ENCODE measurements around the gene CIC. TPM values are rescaled to one million over a fixed set of nuclear protein-coding genes. Genes with fewer than 3 reads are reported as not detected.

CIC gene
- total and polyA plus RNA-seq, 2 of the 13 experiments (the other 11 are each of a cell fraction or from before 2014, with no cell fraction given), result 5.9 to 8.0 TPM

DNA sequence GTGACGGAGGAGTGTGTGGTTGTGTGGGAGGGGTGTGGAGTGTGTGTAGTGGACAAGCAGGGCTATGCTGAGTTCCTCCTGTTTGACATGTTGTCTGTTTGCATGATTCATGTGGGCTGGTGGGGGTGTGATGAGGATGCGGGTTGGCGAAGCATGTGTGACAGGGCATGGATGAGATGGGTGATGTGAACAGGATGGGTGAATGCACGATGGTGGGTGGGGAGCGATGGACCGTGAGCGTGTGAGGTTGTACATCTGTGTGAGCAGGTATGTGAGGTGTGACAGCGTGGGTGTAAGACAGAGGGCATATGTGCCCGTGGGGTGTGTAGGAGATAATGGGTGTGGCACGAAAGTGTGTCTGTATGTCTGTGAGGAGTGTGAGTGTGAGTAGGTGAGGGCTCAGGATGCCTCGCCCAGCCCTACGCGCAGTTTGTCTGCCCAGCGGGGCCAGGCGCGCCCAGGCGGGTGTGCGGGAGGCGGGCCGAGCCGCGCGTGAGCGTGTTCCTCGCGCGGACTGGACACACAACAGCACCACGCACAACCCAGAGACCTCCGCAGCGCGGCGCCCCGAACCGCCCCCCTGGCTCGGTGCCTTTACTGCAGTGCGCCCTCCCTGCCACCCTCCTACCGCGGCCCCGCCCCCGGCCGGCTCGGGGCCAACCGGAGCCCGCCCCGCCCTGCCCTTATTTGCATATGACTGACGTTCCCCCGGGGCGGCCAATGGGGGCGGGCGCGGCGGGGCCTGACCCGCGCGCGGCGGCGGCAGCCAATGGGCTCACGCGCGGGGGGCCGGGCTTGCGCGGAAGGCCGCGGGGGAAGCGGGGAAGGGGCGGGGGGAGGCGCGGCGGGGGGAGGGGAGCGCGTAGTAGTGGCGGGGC, 14.4 kb downstream of the CIC start (continued):
- TF ChIP-seq CAMTA2 (CRISPR knock-in tag; IDR thresholded peaks at IDR 0.05; ENCODE audit: borderline replicate concordance), result no peak
- no peak for TF ChIP-seq SMARCC2 (IDR thresholded peaks at IDR 0.05)
- no peak for TF ChIP-seq TCF7L2 (IDR thresholded peaks at IDR 0.05; ENCODE audit: low read depth, low read length)
- TF ChIP-seq SNAI1 (CRISPR knock-in tag; IDR thresholded peaks at IDR 0.05; ENCODE audit: borderline replicate concordance), result no peak
- no peak for TF ChIP-seq BORCS8-MEF2B (CRISPR knock-in tag; IDR thresholded peaks at IDR 0.05)
- peak; percentile 79; the same call in 1 of the 2 replicates for TF ChIP-seq NRL (CRISPR knock-in tag; IDR thresholded peaks at IDR 0.05; ENCODE audit: borderline replicate concordance)
- no peak for TF ChIP-seq TCF7 (IDR thresholded peaks at IDR 0.05; ENCODE audit: low read depth)
- TF ChIP-seq NR3C1 (CRISPR knock-in tag; IDR thresholded peaks at IDR 0.05), result no peak
- TF ChIP-seq, protein P1, sequence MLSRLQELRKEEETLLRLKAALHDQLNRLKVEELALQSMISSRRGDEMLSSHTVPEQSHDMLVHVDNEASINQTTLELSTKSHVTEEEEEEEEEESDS (CRISPR knock-in tag; IDR thresholded peaks at IDR 0.05; ENCODE audit: borderline replicate concordance), result no peak
- no peak; the same call in 1 of the 2 replicates for TF ChIP-seq FOXO1 (CRISPR knock-in tag; IDR thresholded peaks at IDR 0.05)
- no peak for TF ChIP-seq ZNF264 (CRISPR knock-in tag; IDR thresholded peaks at IDR 0.05)
- TF ChIP-seq ZNF329 (CRISPR knock-in tag; IDR thresholded peaks at IDR 0.05; ENCODE audit: low read depth), result no peak
- no peak for TF ChIP-seq ZNF550 (CRISPR knock-in tag; IDR thresholded peaks at IDR 0.05; ENCODE audit: borderline replicate concordance)
- TF ChIP-seq ZFP90 (CRISPR knock-in tag; IDR thresholded peaks at IDR 0.05; ENCODE audit: borderline replicate concordance), result no peak
- no peak for TF ChIP-seq CENPX (CRISPR knock-in tag; IDR thresholded peaks at IDR 0.05)
- TF ChIP-seq, protein P2, sequence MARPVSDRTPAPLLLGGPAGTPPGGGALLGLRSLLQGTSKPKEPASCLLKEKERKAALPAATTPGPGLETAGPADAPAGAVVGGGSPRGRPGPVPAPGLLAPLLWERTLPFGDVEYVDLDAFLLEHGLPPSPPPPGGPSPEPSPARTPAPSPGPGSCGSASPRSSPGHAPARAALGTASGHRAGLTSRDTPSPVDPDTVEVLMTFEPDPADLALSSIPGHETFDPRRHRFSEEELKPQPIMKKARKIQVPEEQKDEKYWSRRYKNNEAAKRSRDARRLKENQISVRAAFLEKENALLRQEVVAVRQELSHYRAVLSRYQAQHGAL (CRISPR knock-in tag; IDR thresholded peaks at IDR 0.05; ENCODE audit: not compliant biosample characterization), result no peak
- no peak for TF ChIP-seq SAFB2 (CRISPR knock-in tag; IDR thresholded peaks at IDR 0.05; ENCODE audit: borderline replicate concordance, low read depth)
- TF ChIP-seq, protein P3, sequence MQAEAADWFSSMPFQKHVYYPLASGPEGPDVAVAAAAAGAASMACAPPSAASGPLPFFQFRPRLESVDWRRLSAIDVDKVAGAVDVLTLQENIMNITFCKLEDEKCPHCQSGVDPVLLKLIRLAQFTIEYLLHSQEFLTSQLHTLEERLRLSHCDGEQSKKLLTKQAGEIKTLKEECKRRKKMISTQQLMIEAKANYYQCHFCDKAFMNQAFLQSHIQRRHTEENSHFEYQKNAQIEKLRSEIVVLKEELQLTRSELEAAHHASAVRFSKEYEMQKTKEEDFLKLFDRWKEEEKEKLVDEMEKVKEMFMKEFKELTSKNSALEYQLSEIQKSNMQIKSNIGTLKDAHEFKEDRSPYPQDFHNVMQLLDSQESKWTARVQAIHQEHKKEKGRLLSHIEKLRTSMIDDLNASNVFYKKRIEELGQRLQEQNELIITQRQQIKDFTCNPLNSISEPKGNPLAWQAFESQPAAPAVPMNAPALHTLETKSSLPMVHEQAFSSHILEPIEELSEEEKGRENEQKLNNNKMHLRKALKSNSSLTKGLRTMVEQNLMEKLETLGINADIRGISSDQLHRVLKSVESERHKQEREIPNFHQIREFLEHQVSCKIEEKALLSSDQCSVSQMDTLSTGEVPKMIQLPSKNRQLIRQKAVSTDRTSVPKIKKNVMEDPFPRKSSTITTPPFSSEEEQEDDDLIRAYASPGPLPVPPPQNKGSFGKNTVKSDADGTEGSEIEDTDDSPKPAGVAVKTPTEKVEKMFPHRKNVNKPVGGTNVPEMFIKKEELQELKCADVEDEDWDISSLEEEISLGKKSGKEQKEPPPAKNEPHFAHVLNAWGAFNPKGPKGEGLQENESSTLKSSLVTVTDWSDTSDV (CRISPR knock-in tag; IDR thresholded peaks at IDR 0.05), result peak; percentile 49; the same call in 1 of the 2 replicates
- TF ChIP-seq SNAPC2 (CRISPR knock-in tag; IDR thresholded peaks at IDR 0.05), result no peak
- no peak for TF ChIP-seq ZFP41 (CRISPR knock-in tag; IDR thresholded peaks at IDR 0.05; ENCODE audit: borderline replicate concordance)
- no peak for TF ChIP-seq YY1 (IDR thresholded peaks at IDR 0.05; ENCODE audit: insufficient read depth, insufficient replicate concordance, low read depth, low read length)
- TF ChIP-seq GATA4 (IDR thresholded peaks at IDR 0.05; ENCODE audit: borderline replicate concordance, low read depth), result no peak
- TF ChIP-seq ZNF431 (CRISPR knock-in tag; IDR thresholded peaks at IDR 0.05; ENCODE audit: borderline replicate concordance, low read depth), result no peak
- TF ChIP-seq, protein P4, sequence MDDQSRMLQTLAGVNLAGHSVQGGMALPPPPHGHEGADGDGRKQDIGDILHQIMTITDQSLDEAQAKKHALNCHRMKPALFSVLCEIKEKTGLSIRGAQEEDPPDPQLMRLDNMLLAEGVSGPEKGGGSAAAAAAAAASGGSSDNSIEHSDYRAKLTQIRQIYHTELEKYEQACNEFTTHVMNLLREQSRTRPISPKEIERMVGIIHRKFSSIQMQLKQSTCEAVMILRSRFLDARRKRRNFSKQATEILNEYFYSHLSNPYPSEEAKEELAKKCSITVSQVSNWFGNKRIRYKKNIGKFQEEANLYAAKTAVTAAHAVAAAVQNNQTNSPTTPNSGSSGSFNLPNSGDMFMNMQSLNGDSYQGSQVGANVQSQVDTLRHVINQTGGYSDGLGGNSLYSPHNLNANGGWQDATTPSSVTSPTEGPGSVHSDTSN (CRISPR knock-in tag; IDR thresholded peaks at IDR 0.05; ENCODE audit: borderline replicate concordance), result no peak
- TF ChIP-seq TCF12 (IDR thresholded peaks at IDR 0.05), result no peak
- no peak for TF ChIP-seq TCF12 (CRISPR knock-in tag; IDR thresholded peaks at IDR 0.05)
